ENCODE measurements around the gene RPL12.

The RPL12 gene

DNA sequence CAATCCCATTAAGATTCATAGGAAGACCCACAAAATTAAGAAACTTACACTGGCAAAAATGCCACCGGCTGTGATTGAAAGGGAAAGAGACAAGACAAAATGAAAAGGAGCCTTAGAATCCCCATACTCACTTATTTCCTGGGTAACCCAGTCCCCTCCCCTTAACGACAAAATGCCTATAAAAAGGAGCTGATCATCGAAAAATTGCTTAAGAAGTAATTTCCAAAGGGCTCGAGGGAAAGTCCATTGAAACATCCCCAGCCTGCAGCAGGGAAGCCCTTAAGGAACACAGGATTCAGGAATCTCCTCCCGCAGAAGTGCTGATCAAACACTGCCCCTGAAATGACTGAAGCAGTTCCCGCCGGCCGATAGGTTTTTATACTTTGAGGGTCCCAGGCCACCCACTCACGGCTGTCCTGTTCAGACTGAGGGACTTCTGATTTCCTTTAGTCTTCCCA lies 27.7 kb downstream of the RPL12 start:
- TF ChIP-seq, protein P1, sequence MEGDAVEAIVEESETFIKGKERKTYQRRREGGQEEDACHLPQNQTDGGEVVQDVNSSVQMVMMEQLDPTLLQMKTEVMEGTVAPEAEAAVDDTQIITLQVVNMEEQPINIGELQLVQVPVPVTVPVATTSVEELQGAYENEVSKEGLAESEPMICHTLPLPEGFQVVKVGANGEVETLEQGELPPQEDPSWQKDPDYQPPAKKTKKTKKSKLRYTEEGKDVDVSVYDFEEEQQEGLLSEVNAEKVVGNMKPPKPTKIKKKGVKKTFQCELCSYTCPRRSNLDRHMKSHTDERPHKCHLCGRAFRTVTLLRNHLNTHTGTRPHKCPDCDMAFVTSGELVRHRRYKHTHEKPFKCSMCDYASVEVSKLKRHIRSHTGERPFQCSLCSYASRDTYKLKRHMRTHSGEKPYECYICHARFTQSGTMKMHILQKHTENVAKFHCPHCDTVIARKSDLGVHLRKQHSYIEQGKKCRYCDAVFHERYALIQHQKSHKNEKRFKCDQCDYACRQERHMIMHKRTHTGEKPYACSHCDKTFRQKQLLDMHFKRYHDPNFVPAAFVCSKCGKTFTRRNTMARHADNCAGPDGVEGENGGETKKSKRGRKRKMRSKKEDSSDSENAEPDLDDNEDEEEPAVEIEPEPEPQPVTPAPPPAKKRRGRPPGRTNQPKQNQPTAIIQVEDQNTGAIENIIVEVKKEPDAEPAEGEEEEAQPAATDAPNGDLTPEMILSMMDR (IDR thresholded peaks at IDR 0.05) = no peak
- Histone ChIP-seq H3K4me1 (peaks cover 0 to 40% (median 29%) of the 10 kb centered on the region in 4 donors), H3K36me3 (peaks cover 0 to 5% (median 0%) of the 10 kb centered on the region in 3 donors), H3K27me3 (no peaks in the 10 kb centered on the region), H3K9me3 (no peaks in the 10 kb centered on the region), H3K27ac (peak overlapping the region; percentile 81 to 87), H3K4me3 (peak overlapping the region; percentile 63 to 88)
- DNase-seq = no peak
- intact Hi-C loops (cut with DNase I; ENCODE audit: low total_unique reads) = no loop called here

DNA sequence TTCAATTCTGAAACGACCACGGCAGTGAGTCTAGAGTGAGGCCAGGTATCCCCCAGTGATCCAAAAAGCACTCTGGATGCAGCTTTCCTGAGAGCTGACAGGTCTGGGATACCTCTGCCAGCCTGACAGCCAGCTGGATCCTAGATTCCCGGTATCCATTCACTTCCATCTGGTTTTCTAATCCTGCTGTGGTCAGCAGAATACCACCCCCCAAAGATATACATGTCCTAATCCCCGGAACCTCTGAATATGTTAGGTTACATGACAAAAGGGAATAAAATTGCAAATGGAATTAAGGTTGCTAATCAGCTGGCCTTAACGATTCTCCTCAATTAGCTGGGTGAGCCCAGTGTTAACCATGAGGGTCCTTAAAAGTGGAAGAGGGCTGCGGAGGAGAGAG lies 28.4 kb downstream of the RPL12 start:
- H3K27ac ChIP-seq = peak overlapping the region; percentile 81 to 87
- intact Hi-C loops (cut with DNase I; ENCODE audit: low total_unique reads) = no loop called here

DNA sequence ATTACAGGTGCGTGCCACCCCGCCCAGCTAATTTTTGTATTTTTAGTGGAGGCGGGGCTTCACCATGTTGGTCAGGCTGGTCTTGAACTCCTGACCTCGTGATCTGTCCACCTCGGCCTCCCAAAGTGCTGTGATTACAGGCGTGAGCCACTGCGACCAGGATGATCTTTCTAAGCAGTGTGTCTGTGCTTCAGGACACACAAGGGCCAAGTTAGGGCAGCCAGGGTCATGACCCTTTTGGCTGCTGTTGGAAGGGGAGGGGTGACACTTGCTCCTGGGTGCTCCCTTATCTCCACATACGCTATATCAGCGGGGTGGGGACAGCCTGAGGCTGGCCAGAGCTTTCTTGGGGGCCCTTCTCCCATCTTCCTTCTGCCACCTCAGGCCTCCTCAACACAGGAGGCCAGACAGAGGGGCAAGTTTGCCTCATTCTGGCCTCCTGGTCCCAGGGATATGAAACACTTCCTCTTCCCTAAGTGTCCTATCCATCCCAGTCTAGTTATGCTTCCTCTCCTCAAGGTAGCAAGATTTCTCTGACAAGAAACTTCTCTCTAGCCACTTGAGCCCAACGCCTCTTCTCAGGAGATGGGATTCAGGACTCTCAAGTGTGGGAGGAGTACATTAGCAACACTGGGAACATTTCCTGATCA lies 28.9 kb downstream of the RPL12 start:
- H3K27me3 ChIP-seq = no peaks in the 10 kb centered on the region
- intact Hi-C loops (cut with DNase I; ENCODE audit: low total_unique reads) = no loop called here
- no peak for DNase-seq
- peaks cover 0 to 45% (median 31%) of the 10 kb centered on the region in 4 donors for H3K4me1 ChIP-seq
- no peak overlapping the region for H3K27ac ChIP-seq
- no peaks in the 10 kb centered on the region for H3K9me3 ChIP-seq
- no peak overlapping the region for H3K4me3 ChIP-seq
- TF ChIP-seq, protein P1 (IDR thresholded peaks at IDR 0.05) = no peak
- no peaks in the 10 kb centered on the region for H3K36me3 ChIP-seq

More for the DNA sequence above, 28.4 kb downstream of the RPL12 start:
- Histone ChIP-seq H3K4me3 (peak overlapping the region; percentile 63 to 88), H3K4me1 (peaks cover 0 to 40% (median 32%) of the 10 kb centered on the region in 4 donors), H3K9me3 (no peaks in the 10 kb centered on the region), H3K36me3 (no peaks in the 10 kb centered on the region), H3K27me3 (no peaks in the 10 kb centered on the region)
- TF ChIP-seq, protein P1 (IDR thresholded peaks at IDR 0.05) = no peak
- no peak for DNase-seq

DNA sequence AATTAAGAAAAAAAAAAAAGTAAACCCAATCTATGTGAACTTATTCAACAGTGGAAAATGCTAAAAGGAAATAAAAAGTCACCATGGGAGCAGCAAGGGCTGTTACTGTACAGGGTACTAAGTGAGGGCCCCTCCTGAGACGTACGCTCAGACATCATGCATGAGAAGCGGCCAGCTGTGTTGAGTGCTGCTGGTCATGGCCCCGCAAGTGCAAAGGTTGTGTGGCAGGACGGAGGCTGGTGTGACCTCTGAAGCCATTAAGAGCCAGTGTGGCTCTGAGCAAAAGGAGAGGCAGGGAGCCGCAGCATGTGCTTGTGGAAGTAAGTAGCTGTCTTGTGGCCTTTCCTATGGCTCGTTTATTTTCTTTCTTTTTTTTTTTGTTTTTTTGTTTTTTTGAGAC lies 30.1 kb downstream of the RPL12 start:
- H3K36me3 ChIP-seq = no peaks in the 10 kb centered on the region
- H3K4me3 ChIP-seq = no peak overlapping the region
- peaks cover 0 to 47% (median 26%) of the 10 kb centered on the region in 4 donors for H3K4me1 ChIP-seq
- intact Hi-C loops (cut with DNase I; ENCODE audit: low total_unique reads) = no loop called here
- TF ChIP-seq, protein P1 (IDR thresholded peaks at IDR 0.05) = no peak
- DNase-seq = no peak
- H3K27me3 ChIP-seq = no peaks in the 10 kb centered on the region
- no peak overlapping the region for H3K27ac ChIP-seq
- H3K9me3 ChIP-seq = no peaks in the 10 kb centered on the region

DNA sequence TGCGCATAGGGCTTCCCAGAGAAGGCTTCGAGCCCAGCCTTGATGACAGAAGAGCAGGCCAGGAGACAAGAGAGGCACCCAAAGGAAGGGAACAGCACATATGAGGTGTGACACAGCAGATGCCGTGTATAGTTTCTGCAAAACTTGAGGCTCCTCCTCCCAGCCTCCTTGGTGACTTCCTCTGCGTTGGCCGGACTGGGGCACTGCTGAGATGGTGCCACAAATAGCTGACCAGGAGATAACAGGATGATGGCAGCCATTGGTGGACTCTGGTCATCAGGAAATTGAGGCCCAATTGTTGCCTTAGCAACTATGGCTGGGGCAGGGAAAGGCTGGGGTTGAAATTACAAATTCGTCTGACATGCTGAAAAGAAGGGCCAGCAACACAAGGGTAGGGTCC lies 31.9 kb downstream of the RPL12 start:
- Histone ChIP-seq H3K4me3 (no peak overlapping the region), H3K27me3 (no peaks in the 10 kb centered on the region), H3K36me3 (no peaks in the 10 kb centered on the region), H3K9me3 (no peaks in the 10 kb centered on the region), H3K27ac (no peak overlapping the region), H3K4me1 (peaks cover 0 to 33% (median 14%) of the 10 kb centered on the region in 4 donors)
- intact Hi-C loops (cut with DNase I; ENCODE audit: low total_unique reads) = no loop called here
- TF ChIP-seq, protein P1 (IDR thresholded peaks at IDR 0.05) = no peak
- DNase-seq = no peak
